ENCODE data around the gene ATL1.
"Not testable (repeated sequence)": the region's sequence is repeated elsewhere in the genome, so short reads cannot be mapped to it uniquely, and the experiment has no call there.

The ATL1 gene

GRCh38 chr14:50602035-50602434, 42.1 kb downstream of the ATL1 start:
- DNase-seq (ENCODE audit: low spot score): no peak

DNA sequence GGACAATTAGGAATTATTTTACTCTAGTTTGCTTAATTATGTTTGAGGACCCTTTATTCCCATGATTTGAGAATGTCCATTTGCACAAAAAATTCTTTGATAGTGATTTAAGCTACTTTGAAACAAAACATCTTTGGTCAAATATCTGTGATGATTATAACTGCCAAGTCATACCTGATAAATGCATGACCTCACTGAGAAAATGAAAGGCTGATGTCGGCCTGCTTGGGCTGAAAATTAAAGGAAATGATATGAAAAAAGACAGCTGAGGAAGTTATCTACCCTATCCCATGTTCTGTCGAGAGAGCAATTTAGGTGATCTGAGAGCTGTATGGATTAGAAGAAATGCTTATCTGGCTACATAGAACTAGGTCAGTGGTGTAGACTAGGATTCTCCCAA, 43.6 kb downstream of the ATL1 start:
- no peak for DNase-seq (ENCODE audit: low spot score)

- no peak for DNase-seq (ENCODE audit: low spot score)
These were observed 45.8 kb downstream of the ATL1 start for GRCh38 chr14:50605766-50606165.

DNA sequence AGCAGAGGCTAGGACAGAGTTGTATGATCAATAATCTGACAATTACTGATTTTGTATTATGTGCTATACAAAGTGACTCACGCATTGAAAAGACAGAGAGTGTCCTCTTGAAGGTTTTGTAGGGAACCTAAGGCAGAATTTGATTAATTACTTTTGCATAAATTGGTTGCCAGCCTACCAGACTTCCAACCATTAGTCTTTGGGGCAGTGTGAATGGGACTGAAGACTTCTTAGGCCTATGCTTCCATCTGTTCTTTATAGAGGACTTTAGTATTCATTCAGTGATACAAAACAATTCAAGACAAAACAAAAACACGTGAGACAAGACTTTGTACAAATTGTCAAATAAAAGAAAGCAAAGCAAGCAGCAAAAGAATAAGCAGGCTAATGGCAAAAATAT, 46.5 kb downstream of the ATL1 start:
- DNase-seq (ENCODE audit: low spot score): no peak

GRCh38 chr14:50607181-50607580, 47.2 kb downstream of the ATL1 start:
- DNase-seq (ENCODE audit: low spot score): no peak

- DNase-seq (ENCODE audit: low spot score): no peak
These were observed 47.8 kb downstream of the ATL1 start for GRCh38 chr14:50607761-50608160.

GRCh38 chr14:50608302-50608851, 48.4 kb downstream of the ATL1 start:
- DNase-seq (ENCODE audit: low spot score): no peak

- no peak for DNase-seq (ENCODE audit: low spot score)
These were observed 50.5 kb downstream of the ATL1 start for GRCh38 chr14:50610465-50610864.

DNA sequence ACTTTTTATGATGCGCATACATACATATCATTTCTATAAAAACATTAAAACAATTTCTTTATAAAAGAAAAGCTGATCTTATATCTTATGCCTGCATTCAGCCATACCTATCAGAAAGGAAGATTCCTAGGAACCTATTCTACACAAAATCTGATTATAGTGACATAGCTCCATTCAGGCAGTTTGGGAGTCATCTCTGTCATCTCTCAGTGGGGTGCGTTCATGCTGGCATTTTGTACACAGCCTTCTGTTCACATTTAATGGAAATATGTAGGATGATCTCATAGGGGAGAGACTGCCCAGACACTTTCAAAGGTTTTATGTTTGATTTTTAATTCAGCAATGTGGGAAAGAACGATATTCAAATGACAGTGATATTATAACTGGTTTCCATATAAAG, 52.9 kb downstream of the ATL1 start:
- DNase-seq (ENCODE audit: low spot score): no peak

- DNase-seq (ENCODE audit: low spot score): no peak
These were observed 55.1 kb downstream of the ATL1 start for GRCh38 chr14:50615056-50615455.

DNA sequence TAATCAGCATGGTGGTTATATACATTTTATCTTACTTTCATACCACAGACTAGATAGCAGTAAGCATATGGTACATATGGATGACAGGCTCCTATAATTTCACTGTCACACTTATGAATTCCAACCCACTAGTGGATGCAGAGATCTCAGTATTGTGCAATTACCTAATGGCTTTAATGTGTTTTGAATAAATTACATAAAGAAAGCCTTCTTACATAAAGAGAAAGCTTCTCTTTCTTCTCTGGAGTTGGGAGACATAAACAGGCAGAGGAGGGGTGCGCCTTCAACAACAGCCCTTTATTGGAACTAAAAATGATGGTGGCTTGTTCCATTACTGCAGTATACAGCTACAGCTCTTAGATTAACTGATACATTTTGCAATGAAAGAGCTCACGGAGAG, 55.6 kb downstream of the ATL1 start:
- DNase-seq (ENCODE audit: low spot score): no peak

DNA sequence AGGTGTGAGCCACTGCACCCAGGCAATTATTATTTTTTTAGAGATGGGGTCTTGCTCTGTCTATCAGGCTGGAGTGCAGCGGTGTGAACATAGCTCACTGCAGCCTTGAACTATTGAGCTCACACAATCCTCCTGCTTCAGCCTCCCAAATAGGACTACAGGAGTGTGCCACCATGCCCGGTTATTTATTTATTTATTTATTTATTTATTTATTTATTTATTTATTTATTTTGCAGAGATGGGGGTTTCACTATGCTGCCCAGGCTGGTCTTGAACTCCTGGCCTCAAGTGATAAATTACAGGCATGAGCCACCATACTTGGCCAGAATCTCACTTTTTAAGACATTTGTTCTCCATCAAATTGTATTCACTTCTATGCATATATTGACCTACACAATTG, 56.3 kb downstream of the ATL1 start:
- DNase-seq (ENCODE audit: low spot score): no peak

DNA sequence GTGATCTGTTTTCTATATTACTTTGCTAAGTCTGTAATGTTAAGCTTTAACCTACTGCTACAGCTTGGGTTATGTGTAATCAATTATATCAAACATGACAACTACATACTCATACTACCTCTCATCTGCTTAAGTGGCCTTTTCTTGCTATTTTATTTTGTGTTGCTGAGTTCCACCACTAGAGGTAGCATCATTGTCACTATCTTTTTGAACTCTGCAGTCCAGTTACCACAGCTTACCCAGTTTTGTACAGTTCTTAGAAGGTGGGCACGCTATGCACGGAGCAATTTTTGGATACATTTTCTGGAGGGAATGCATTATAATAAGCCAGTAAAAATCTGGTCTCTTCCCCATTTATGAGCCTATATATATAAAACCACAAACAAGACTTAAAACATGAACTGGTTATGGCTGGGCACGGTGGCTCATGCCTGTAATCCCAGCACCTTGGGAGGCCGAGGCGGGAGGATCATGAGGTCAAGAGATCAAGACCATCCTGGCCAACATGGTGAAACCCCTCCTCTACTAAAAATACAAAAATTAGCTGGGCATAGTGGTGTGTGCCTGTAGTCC, 59.7 kb downstream of the ATL1 start:
- DNase-seq (ENCODE audit: low spot score): no peak

- DNase-seq (ENCODE audit: low spot score): no peak
These were observed 60.4 kb downstream of the ATL1 start for GRCh38 chr14:50620341-50620740.

DNA sequence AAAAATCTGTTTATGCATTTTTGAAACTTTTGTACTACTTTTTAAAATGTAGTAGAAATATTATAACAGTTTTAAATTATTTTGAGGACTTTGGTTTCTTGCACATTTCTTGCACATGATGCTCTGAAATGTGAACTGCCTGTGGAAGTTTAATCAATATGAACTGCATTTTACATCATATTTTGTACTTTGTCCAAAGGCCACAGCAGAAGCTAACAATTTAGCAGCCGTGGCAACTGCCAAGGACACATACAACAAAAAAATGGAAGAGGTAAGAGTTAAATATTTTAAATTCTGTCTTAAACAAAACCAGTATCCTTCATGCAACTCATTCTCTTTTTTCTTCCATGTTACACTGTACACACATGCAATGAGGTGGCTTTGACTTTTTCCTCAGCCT, 63.0 kb downstream of the ATL1 start:
- DNase-seq (ENCODE audit: low spot score): no peak

GRCh38 chr14:50624447-50624846, 64.5 kb downstream of the ATL1 start:
- no peak for DNase-seq (ENCODE audit: low spot score)

DNA sequence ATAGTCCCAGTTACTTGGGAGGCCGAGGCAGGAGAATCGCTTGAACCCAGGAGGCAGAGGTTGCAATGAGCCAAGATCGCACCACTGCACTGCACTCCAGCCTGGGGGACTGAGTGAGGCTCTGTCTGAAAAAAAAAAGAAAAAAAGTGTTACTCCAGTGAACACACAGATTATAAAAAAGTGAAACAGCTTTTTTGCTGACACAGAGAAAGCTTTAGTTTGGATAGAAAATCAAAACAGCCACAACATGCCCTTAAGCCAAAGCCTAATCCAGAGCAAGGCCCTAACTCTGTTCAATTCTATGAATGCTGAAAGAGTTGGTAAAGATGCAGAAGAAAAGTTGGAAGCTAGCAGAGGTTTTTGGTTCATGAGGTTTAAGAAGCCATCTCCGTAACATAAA, 65.0 kb downstream of the ATL1 start:
- not testable (repeated sequence) for DNase-seq (ENCODE audit: low spot score)

- DNase-seq (ENCODE audit: low spot score): no peak
These were observed 71.5 kb downstream of the ATL1 start for GRCh38 chr14:50631408-50631821.

GRCh38 chr14:50633954-50634353, 74.0 kb downstream of the ATL1 start:
- no peak for DNase-seq (ENCODE audit: low spot score)

- no peak for DNase-seq (ENCODE audit: low spot score)
These were observed 75.2 kb downstream of the ATL1 start for GRCh38 chr14:50635141-50635540.

GRCh38 chr14:50647282-50647681, 87.3 kb downstream of the ATL1 start:
- no peak for DNase-seq (ENCODE audit: low spot score)

DNA sequence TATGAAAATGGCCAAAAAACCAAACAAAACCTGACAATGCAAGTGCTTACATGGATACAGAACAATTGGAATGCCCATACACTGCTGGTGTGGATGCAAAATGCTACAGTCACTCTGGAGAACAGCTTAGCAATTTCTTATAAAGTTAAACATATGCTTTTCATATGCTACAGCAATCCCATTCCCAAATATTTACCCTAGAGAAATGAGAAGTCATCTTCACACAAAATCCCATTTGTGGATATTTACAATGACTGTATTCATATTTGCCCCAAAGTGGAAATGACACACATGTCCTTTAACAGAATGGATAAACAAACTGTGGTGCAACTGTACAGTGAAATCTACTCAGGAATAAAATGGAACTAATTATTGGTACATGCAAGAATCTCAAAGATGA, 87.8 kb downstream of the ATL1 start:
- no peak for DNase-seq (ENCODE audit: low spot score)

- DNase-seq (ENCODE audit: low spot score): no peak
These were observed 89.7 kb downstream of the ATL1 start for GRCh38 chr14:50649691-50650090.

- DNase-seq (ENCODE audit: low spot score): no peak
These were observed 96.8 kb downstream of the ATL1 start for GRCh38 chr14:50656776-50657175.

DNA sequence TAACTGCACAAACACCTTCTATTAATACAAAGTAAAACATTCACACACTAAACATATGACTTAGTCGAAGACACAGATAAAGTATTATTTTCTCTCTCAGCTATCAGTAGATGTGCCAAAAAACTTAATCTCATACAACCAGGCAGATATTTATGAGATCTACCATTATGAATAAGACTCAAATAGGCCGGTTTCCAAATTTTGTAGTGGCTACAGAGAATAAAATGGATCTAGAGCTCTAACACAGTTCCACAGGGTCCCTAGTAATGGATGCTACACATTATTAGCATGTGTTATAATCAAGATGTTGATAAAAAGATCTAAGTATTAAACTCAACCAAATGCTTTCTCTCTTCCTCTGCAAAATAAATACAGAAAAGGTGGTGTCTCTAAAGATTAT, 97.8 kb downstream of the ATL1 start:
- no peak for DNase-seq (ENCODE audit: low spot score)
